Measurements from ENCODE around the gene OR6A2. TPM values are rescaled to one million over a fixed set of nuclear protein-coding genes. Genes with fewer than 3 reads are reported as not detected.

The OR6A2 gene
- total and polyA plus RNA-seq, 2 donors (not counting 3 experiments of a cell fraction or from before 2014, with no cell fraction given): 0.06 to 0.27 TPM

DNA sequence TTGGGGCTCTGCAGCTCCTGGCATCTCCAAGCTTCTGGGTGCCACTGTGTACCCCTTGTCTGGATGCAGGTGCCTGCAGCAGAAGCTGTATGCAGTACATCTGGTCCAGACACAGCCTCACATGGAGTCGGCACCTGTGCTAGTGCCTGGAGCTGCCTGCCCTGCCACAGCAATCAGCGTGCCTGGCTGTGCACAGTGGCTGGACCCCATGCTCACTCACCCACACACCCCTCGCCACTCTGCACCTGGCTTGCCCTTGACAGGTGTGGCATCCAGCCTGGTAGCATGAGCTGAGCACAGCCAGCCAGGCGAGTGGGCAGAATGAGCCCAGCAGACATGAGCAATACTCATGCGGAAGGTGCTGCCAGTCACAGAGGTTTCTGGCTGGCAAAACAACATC, 19.5 kb upstream of the OR6A2 start:
- Histone ChIP-seq H3K27ac (ENCODE audit: insufficient read depth, low read depth, low read length) (no peak overlapping the region), H2AFZ (ENCODE audit: low read depth, low read length) (no peak overlapping the region), H3K9me3 (replicated peaks; ENCODE audit: control insufficient read depth, insufficient read depth, low read length) (no peaks in the 10 kb centered on the region), H3K9ac (replicated peaks; ENCODE audit: extremely low read depth, insufficient read depth, low read length) (no peak overlapping the region), H4K20me1 (replicated peaks; ENCODE audit: control insufficient read depth, extremely low read depth, insufficient read depth, low read length) (no peaks in the 10 kb centered on the region), H3K9me1 (replicated peaks; ENCODE audit: control insufficient read depth, extremely low read depth, insufficient read depth, low read length) (no peaks in the 10 kb centered on the region), H3K4me1 (ENCODE audit: control insufficient read depth, extremely low read depth, insufficient read depth, low read length) (no peaks in the 10 kb centered on the region), H3K79me2 (ENCODE audit: control insufficient read depth, insufficient read depth, low read length) (no peaks in the 10 kb centered on the region), H3K4me3 (replicated peaks in 1 of 3; ENCODE audit: insufficient read depth in 1 of 3, low read depth in 1 of 3, low read length in 3 of 3) (no peak overlapping the region), H3K36me3 (ENCODE audit: control insufficient read depth in 2 of 2, extremely low read depth in 1 of 2, insufficient read depth in 2 of 2, low read length in 2 of 2) (no peaks in the 10 kb centered on the region), H3K4me2 (ENCODE audit: insufficient read depth, low read length) (no peak overlapping the region), H3K27me3 (ENCODE audit: control insufficient read depth in 2 of 2, insufficient read depth in 2 of 2, low read length in 2 of 2) (no peaks in the 10 kb centered on the region)
- BruUV-seq (replicated peaks): no TSS peak
- POLR2A ChIA-PET: no interaction called here
- intact Hi-C loops (cut with micrococcal nuclease): no loop called here
- CTCF ChIA-PET: interaction anchor here (2.2 kb wide), 1 partner anchor 624 kb away, joined by 6 read pairs; no protein-coding TSS in a partner anchor
- DNase-seq (ENCODE audit: low read depth, low spot score): no peak
- dilution Hi-C loops (cut with MboI; ENCODE audit: extremely low pct_ligation_motif_present, low sequenced_read_pairs): no loop called here
- TF ChIP-seq FOS (IDR thresholded peaks at IDR 0.05; ENCODE audit: borderline replicate concordance, insufficient read depth, low read length): no peak
- no peak for TF ChIP-seq JUN (IDR thresholded peaks at IDR 0.05; ENCODE audit: borderline replicate concordance, insufficient read depth, insufficient read length, low read depth)
- TF ChIP-seq GATA2 (IDR thresholded peaks at IDR 0.05; ENCODE audit: insufficient read depth, insufficient read length, low read depth, low read length): no peak
- no peak for TF ChIP-seq EZH2 (IDR thresholded peaks at IDR 0.05; ENCODE audit: borderline replicate concordance, low read depth, low read length, severe bottlenecking)
- TF ChIP-seq, protein P1, sequence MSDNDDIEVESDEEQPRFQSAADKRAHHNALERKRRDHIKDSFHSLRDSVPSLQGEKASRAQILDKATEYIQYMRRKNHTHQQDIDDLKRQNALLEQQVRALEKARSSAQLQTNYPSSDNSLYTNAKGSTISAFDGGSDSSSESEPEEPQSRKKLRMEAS (IDR thresholded peaks at IDR 0.05; ENCODE audit: insufficient read depth, insufficient read length): no peak
- TF ChIP-seq MYC (IDR thresholded peaks at IDR 0.05; ENCODE audit: low read depth, low read length): no peak
- no peak for TF ChIP-seq POLR2A (IDR thresholded peaks at IDR 0.05; ENCODE audit: low read depth, low read length)
- TF ChIP-seq POLR2AphosphoS5 (IDR thresholded peaks at IDR 0.05; ENCODE audit: insufficient read depth, low read depth, low read length): no peak
- TF ChIP-seq, protein P2, sequence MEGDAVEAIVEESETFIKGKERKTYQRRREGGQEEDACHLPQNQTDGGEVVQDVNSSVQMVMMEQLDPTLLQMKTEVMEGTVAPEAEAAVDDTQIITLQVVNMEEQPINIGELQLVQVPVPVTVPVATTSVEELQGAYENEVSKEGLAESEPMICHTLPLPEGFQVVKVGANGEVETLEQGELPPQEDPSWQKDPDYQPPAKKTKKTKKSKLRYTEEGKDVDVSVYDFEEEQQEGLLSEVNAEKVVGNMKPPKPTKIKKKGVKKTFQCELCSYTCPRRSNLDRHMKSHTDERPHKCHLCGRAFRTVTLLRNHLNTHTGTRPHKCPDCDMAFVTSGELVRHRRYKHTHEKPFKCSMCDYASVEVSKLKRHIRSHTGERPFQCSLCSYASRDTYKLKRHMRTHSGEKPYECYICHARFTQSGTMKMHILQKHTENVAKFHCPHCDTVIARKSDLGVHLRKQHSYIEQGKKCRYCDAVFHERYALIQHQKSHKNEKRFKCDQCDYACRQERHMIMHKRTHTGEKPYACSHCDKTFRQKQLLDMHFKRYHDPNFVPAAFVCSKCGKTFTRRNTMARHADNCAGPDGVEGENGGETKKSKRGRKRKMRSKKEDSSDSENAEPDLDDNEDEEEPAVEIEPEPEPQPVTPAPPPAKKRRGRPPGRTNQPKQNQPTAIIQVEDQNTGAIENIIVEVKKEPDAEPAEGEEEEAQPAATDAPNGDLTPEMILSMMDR (IDR thresholded peaks at IDR 0.05; ENCODE audit: extremely low read depth in 1 of 2, insufficient read depth in 1 of 2, low read depth in 1 of 2, low read length in 2 of 2): no peak
- FAIRE-seq: no peak
